B cell (primary cell): ENCODE results near the gene EGFR. TPM values are rescaled to one million over a fixed set of nuclear protein-coding genes. Genes with fewer than 3 reads are reported as not detected.

Experiments used
- ATAC-seq: fragments of 200-7000 bp; cut with Tn5 transposase; one replicate; pipeline ENCODE4 v1.10.0; 2021; ENCODE audit warnings: low read depth, mild to moderate bottlenecking, moderate number of reproducible peaks, moderate library complexity
- CTCF ChIA-PET: fragments of 350-600 bp; sonication (Branson Sonifier 250); formaldehyde crosslinking; loops from one replicate; lab custom pipeline; 2021; ENCODE audit warnings: antibody characterized with exemption, inconsistent platforms; lab: Charles Lee
- POLR2A ChIA-PET: fragments of 350-600 bp; sonication (Branson Sonifier 250); formaldehyde crosslinking; loops from one replicate; lab custom pipeline; 2021; ENCODE audit warnings: antibody characterized with exemption; lab: Charles Lee
- DNase-seq: peaks from one replicate; pipeline ENCODE4 v3.0.0; 2013
- H2AFZ ChIP-seq: 2 replicates; pipeline ENCODE4 v1.6.1; 2012; ENCODE audit warnings: mild to moderate bottlenecking, low read depth, low read length; ENCODE audit not compliant: insufficient read depth, poor library complexity, severe bottlenecking
- H3K27ac ChIP-seq, 2 donors: 1 replicate in 1 of 2; 2 replicates in 1 of 2; pipeline ENCODE4 v1.5.1; 2012 to 2013; ENCODE audit warnings: low read length in 2 of 2, mild to moderate bottlenecking in 2 of 2, moderate library complexity in 1 of 2
- H3K27me3 ChIP-seq, 4 experiments: fragments of 200-600 bp in 1 of 4; sonication (generic) in 1 of 4; replicated peaks in 1 of 4; 1 replicate in 2 of 4; 2 replicates in 2 of 4; pipeline versions ENCODE4 v1.6.1 to v1.7.0; 2013 to 2016; ENCODE audit warnings: low read length in 3 of 4, mild to moderate bottlenecking in 2 of 4, mixed read lengths in 1 of 4, moderate library complexity in 1 of 4; ENCODE audit not compliant: insufficient read depth in 4 of 4, control insufficient read depth in 3 of 4; ENCODE audit errors: control extremely low read depth in 1 of 4
- H3K36me3 ChIP-seq, 2 experiments: replicated peaks in 1 of 2; 1 replicate in 1 of 2; 2 replicates in 1 of 2; pipeline versions ENCODE4 v1.6.1 to v1.7.1; 2013; ENCODE audit warnings: low read length in 1 of 2; ENCODE audit not compliant: insufficient read depth in 2 of 2, control insufficient read depth in 1 of 2; ENCODE audit errors: control extremely low read depth in 1 of 2, extremely low read depth in 1 of 2
- H3K4me1 ChIP-seq, 2 donors: fragments of 200-600 bp in 1 of 2; sonication (generic) in 1 of 2; 1 replicate in 1 of 2; 2 replicates in 1 of 2; pipeline versions ENCODE4 v1.5.1 to v1.6.1; 2013 to 2017; ENCODE audit warnings: low read length in 2 of 2; ENCODE audit not compliant: control insufficient read depth in 2 of 2, insufficient read depth in 2 of 2
- H3K4me2 ChIP-seq: replicated peaks from 2 replicates; pipeline ENCODE3; 2012; ENCODE audit warnings: mild to moderate bottlenecking, low read depth, low read length; ENCODE audit not compliant: poor library complexity, severe bottlenecking
- H3K4me3 ChIP-seq, 5 experiments: fragments of 200-600 bp in 1 of 5; sonication (generic) in 1 of 5; 1 replicate in 3 of 5; 2 replicates in 2 of 5; pipeline versions ENCODE4 v1.5.1 to v1.7.0; 2011 to 2016; ENCODE audit warnings: low read length in 4 of 5, mild to moderate bottlenecking in 4 of 5, low read depth in 2 of 5, control low read depth in 1 of 5, moderate library complexity in 1 of 5; ENCODE audit not compliant: insufficient read depth in 1 of 5; ENCODE audit errors: control extremely low read depth in 1 of 5, extremely low read depth in 1 of 5
- H3K79me2 ChIP-seq: fragments of 200-600 bp; sonication (generic); one replicate; pipeline ENCODE4 v1.6.0; 2016; ENCODE audit warnings: low read length; ENCODE audit not compliant: control insufficient read depth, insufficient read depth
- H3K9ac ChIP-seq: fragments of 200-600 bp; sonication (generic); 2 replicates; pipeline ENCODE4 v1.6.1; 2017; ENCODE audit warnings: mild to moderate bottlenecking, low read length, moderate library complexity
- H3K9me3 ChIP-seq, 3 donors: one replicate each; pipeline versions ENCODE4 v1.6.1 to v1.7.1; 2013; ENCODE audit warnings: low read length in 2 of 3; ENCODE audit not compliant: control insufficient read depth in 2 of 3, insufficient read depth in 1 of 3; ENCODE audit errors: control extremely low read depth in 1 of 3
- H4K20me1 ChIP-seq: 2 replicates; pipeline ENCODE4 v1.6.0; 2012; ENCODE audit warnings: mild to moderate bottlenecking, low read length; ENCODE audit not compliant: insufficient read depth, control insufficient read depth, poor library complexity, severe bottlenecking
- H3K27ac Mint-ChIP-seq: one replicate; pipeline ENCODE4 v1.8.0; 2021; ENCODE audit warnings: mixed read lengths
- H3K27me3 Mint-ChIP-seq: one replicate; pipeline ENCODE4 v1.8.0; 2021; ENCODE audit warnings: mixed read lengths
- H3K4me1 Mint-ChIP-seq: one replicate; pipeline ENCODE4 v1.8.0; 2021; ENCODE audit warnings: mixed read lengths
- H3K4me3 Mint-ChIP-seq: one replicate; pipeline ENCODE4 v1.8.0; 2021; ENCODE audit warnings: mixed read lengths
- H3K9me3 Mint-ChIP-seq: one replicate; pipeline ENCODE4 v1.8.0; 2022; ENCODE audit warnings: mixed read lengths; ENCODE audit not compliant: insufficient read depth
- EZH2 ChIP-seq: IDR thresholded peaks from 2 replicates; pipeline ENCODE4 v1.6.1; 2012; ENCODE audit warnings: borderline replicate concordance, low read depth, mild to moderate bottlenecking, moderate library complexity, low read length; ENCODE audit not compliant: insufficient read depth, poor library complexity, severe bottlenecking
- WGBS: methylation state at CpG from one replicate; pipeline ENCODE4 v1.1.5; 2013; ENCODE audit warnings: missing lambda C conversion rate; ENCODE audit not compliant: insufficient coverage; 5-methylcytosine and 5-hydroxymethylcytosine counted together
- intact Hi-C: fragments of 100-400 bp; cut with micrococcal nuclease; formaldehyde crosslinking; loops from one replicate; pipeline ENCODE4 v1.10.0; 2022
- polyA plus RNA-seq: library from polyadenylated mRNA; depleted of rRNA; stranded (reverse); fragments of >200 nt; gene quantifications from 2 replicates; pipeline ENCODE4 v1.2.3, GENCODE V29; 2012
- total RNA-seq, 2 donors: library from RNA; stranded (reverse); fragments of 120-200 nt in 1 of 2; gene quantifications; 1 replicate in 1 of 2; 2 replicates in 1 of 2; pipeline versions ENCODE4 v1.2.3 to v1.2.4, GENCODE V29; 2013 to 2022
- TF ChIP-seq, protein P1 (sequence below): fragments of 200-600 bp; IDR thresholded peaks from one replicate; pipeline ENCODE4 v1.8.0; 2022; ENCODE audit warnings: antibody characterized with exemption, mild to moderate bottlenecking

EGFR gene
- total and polyA plus RNA-seq, 2 donors (not counting 1 experiment from before 2014, with no cell fraction given): not detected

- Histone ChIP-seq H4K20me1 (no peaks in the 10 kb centered on the region), H3K27me3 (peaks cover 0 to 2% (median 1%) of the 10 kb centered on the region in 4 experiments), H3K79me2 (no peaks in the 10 kb centered on the region), H3K27ac (no peak overlapping the region), H3K4me3 (no peak overlapping the region), H3K9me3 (peaks cover 0 to 8% (median 0%) of the 10 kb centered on the region in 3 donors), H3K9ac (no peak overlapping the region), H3K4me2 (no peak overlapping the region), H3K4me1 (no peaks in the 10 kb centered on the region), H3K36me3 (no peaks in the 10 kb centered on the region), H2AFZ (no peak overlapping the region)
- 100% methylated on average over 6 of the region's 10 CpGs for WGBS
- H3K27me3 Mint-ChIP-seq: peaks cover 35% of the 10 kb centered on the region
- ChIA-PET POLR2A (no interaction called here), CTCF (no interaction called here)
- H3K27ac Mint-ChIP-seq: no peak overlapping the region
- no peaks in the 10 kb centered on the region for H3K9me3 Mint-ChIP-seq
- no peaks in the 10 kb centered on the region for H3K4me1 Mint-ChIP-seq
- no peak for DNase-seq
- TF ChIP-seq, protein P1, sequence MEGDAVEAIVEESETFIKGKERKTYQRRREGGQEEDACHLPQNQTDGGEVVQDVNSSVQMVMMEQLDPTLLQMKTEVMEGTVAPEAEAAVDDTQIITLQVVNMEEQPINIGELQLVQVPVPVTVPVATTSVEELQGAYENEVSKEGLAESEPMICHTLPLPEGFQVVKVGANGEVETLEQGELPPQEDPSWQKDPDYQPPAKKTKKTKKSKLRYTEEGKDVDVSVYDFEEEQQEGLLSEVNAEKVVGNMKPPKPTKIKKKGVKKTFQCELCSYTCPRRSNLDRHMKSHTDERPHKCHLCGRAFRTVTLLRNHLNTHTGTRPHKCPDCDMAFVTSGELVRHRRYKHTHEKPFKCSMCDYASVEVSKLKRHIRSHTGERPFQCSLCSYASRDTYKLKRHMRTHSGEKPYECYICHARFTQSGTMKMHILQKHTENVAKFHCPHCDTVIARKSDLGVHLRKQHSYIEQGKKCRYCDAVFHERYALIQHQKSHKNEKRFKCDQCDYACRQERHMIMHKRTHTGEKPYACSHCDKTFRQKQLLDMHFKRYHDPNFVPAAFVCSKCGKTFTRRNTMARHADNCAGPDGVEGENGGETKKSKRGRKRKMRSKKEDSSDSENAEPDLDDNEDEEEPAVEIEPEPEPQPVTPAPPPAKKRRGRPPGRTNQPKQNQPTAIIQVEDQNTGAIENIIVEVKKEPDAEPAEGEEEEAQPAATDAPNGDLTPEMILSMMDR: no peak
- TF ChIP-seq EZH2: no peak
- H3K4me3 Mint-ChIP-seq: no peak overlapping the region
- intact Hi-C loops: no loop called here
- no peak for ATAC-seq
Measured at GRCh38 chr7:55058314-55058713, 39.5 kb downstream of the EGFR start.

DNA sequence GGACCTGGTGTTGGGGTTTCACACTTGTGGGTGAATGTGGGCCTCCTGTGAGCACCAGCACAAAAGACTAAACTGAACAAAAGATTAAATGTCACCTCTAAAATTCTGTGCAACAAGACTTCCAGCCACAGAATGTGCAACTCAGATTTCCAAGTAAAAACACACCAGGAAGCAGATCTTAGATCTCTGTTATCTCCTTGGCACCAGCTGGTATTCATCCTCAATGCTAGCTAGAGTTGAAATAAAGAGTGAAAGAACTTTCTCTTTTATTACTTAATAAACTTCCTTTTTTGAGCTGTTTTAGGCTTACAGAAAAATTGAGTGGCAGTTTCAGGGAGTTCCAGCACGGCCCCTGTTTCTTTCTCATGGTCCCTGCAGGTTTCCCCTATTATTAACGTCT lies 40.2 kb downstream of the EGFR start:
- H3K4me3 Mint-ChIP-seq: no peak overlapping the region
- no peaks in the 10 kb centered on the region for H4K20me1 ChIP-seq
- H3K9me3 Mint-ChIP-seq: no peaks in the 10 kb centered on the region
- peaks cover 0 to 2% (median 1%) of the 10 kb centered on the region in 4 experiments for H3K27me3 ChIP-seq
- TF ChIP-seq, protein P1: no peak
- no peak for TF ChIP-seq EZH2
- H3K27ac Mint-ChIP-seq: no peak overlapping the region
- no CpG with 5 or more reads among the region's 2 CpGs for WGBS
- H3K4me3 ChIP-seq: no peak overlapping the region
- no peaks in the 10 kb centered on the region for H3K4me1 Mint-ChIP-seq
- H3K27me3 Mint-ChIP-seq: peaks cover 38% of the 10 kb centered on the region
- no peak overlapping the region for H3K4me2 ChIP-seq
- H3K27ac ChIP-seq: no peak overlapping the region
- ChIA-PET CTCF (no interaction called here), POLR2A (no interaction called here)
- H3K9me3 ChIP-seq: peaks cover 0 to 8% (median 0%) of the 10 kb centered on the region in 3 donors
- H3K4me1 ChIP-seq: no peaks in the 10 kb centered on the region
- intact Hi-C loops: no loop called here
- no peaks in the 10 kb centered on the region for H3K36me3 ChIP-seq
- no peak overlapping the region for H3K9ac ChIP-seq
- no peaks in the 10 kb centered on the region for H3K79me2 ChIP-seq
- no peak overlapping the region for H2AFZ ChIP-seq
- ATAC-seq (no peak), DNase-seq (no peak)
